Kidney (tissue), 14 donors: ENCODE data around the gene CMTM7. TPM values are rescaled to one million over a fixed set of nuclear protein-coding genes. Genes with fewer than 3 reads are reported as not detected.
A peak's percentile ranks its signal among the peaks of the same experiment; 100 is the strongest.

Experiments
- DNase-seq, 5 donors: peaks; one replicate each; pipeline ENCODE4 v3.0.0-alpha.2; 2013 to 2020
- FAIRE-seq: peaks from 2 replicates; lab custom pipeline; 2012; peaks lifted over from hg19 to GRCh38; lab: Jason Lieb, UNC
- H3K27ac ChIP-seq, 2 donors: one replicate each; pipeline ENCODE4 v1.7.0; 2013; ENCODE audit warnings: low read depth in 2 of 2, low read length in 2 of 2, inconsistent platforms in 1 of 2
- H3K27me3 ChIP-seq: one replicate; pipeline ENCODE4 v1.7.1; 2013; ENCODE audit warnings: low read length, inconsistent platforms; ENCODE audit not compliant: control insufficient read depth, insufficient read depth
- H3K36me3 ChIP-seq, 3 donors: one replicate each; pipeline versions ENCODE4 v1.7.0 to v1.7.1; 2013; ENCODE audit warnings: low read length in 3 of 3, control low read depth in 1 of 3, inconsistent platforms in 1 of 3; ENCODE audit not compliant: insufficient read depth in 3 of 3, control insufficient read depth in 2 of 3
- H3K4me1 ChIP-seq, 3 donors: one replicate each; pipeline versions ENCODE4 v1.7.0 to v1.7.1; 2013; ENCODE audit warnings: low read length in 3 of 3, inconsistent platforms in 1 of 3, low read depth in 1 of 3; ENCODE audit not compliant: control insufficient read depth in 2 of 3, insufficient read depth in 2 of 3
- H3K4me3 ChIP-seq, 3 donors: one replicate each; pipeline versions ENCODE4 v1.7.0 to v1.8.1; 2013; ENCODE audit warnings: low read length in 3 of 3, control low read depth in 1 of 3, inconsistent platforms in 1 of 3
- H3K9ac ChIP-seq, 3 donors: one replicate each; pipeline versions ENCODE4 v1.7.0 to v1.7.1; 2013; ENCODE audit warnings: low read length in 3 of 3, control low read depth in 1 of 3, inconsistent platforms in 1 of 3
- H3K9me3 ChIP-seq, 3 donors: one replicate each; pipeline versions ENCODE4 v1.7.0 to v1.7.1; 2013; ENCODE audit warnings: low read length in 3 of 3, control low read depth in 1 of 3, inconsistent platforms in 1 of 3; ENCODE audit not compliant: control insufficient read depth in 2 of 3, insufficient read depth in 1 of 3
- CTCF ChIP-seq: IDR thresholded peaks from 3 replicates; pipeline ENCODE4 v1.5.1; 2012; ENCODE audit warnings: mild to moderate bottlenecking, moderate library complexity, borderline replicate concordance; ENCODE audit not compliant: insufficient read depth; ENCODE audit errors: extremely low read depth
- intact Hi-C: fragments of 100-400 bp; cut with DNase I; formaldehyde crosslinking; loops from one replicate; pipeline ENCODE4 v1.11.1; 2022
- polyA plus RNA-seq: library from polyadenylated mRNA; stranded (reverse); fragments of 350-450 nt; fragmentation: Illumina TruSeq; extraction: RNeasy Lipid Tissue Mini Kit (QIAGEN cat#74804); gene quantifications from one replicate; pipeline ENCODE4 v1.2.3, GENCODE V29; 2014; ENCODE audit warnings: low read depth, low replicate concordance; ENCODE audit not compliant: insufficient read depth
- total RNA-seq: library from RNA; stranded (reverse); fragmentation: NEBNext Ultra II Directional; extraction: Animal tissue kit (Norgen Biotek cat#: 25700); gene quantifications from one replicate; pipeline ENCODE4 v1.2.1, GENCODE V29; 2021
- donor health status: control.
- donor health status: control.
- donor health status: control.
- donor health status: control.
- donor health status: control.
- donor health status: DM: yes; HTN: yes; CAD: no.
- donor health status: Normal renal cell carcinoma (clear cell type).

CMTM7 gene
- total and polyA plus RNA-seq, 2 donors from 2014 or later, result 26.0 to 38.2 TPM

- no peak overlapping the region for H3K4me3 ChIP-seq
- FAIRE-seq, result no peak
Measured at GRCh38 chr3:32412887-32413286, 21.2 kb downstream of the CMTM7 start.

GRCh38 chr3:32413845-32414521 lies 22.3 kb downstream of the CMTM7 start:
- no peaks in the 10 kb centered on the region for H3K9me3 ChIP-seq
- TF ChIP-seq CTCF, result no peak
- H3K27me3 ChIP-seq, result no peaks in the 10 kb centered on the region
- no peak overlapping the region for H3K4me3 ChIP-seq
- H3K27ac ChIP-seq, result peak overlapping the region in 1 of 2 donors; percentile 43
- no peaks in the 10 kb centered on the region for H3K36me3 ChIP-seq
- intact Hi-C loops, result no loop called here
- no peak for FAIRE-seq
- peaks cover 0 to 5% (median 4%) of the 10 kb centered on the region in 3 donors for H3K4me1 ChIP-seq
- H3K9ac ChIP-seq, result no peak overlapping the region
- no peak for DNase-seq

More at GRCh38 chr3:32412887-32413286, 21.2 kb downstream of the CMTM7 start:
- no peaks in the 10 kb centered on the region for H3K36me3 ChIP-seq
- no peak for TF ChIP-seq CTCF
- H3K9ac ChIP-seq, result no peak overlapping the region
- intact Hi-C loops, result no loop called here
- DNase-seq, result no peak
- H3K4me1 ChIP-seq, result peaks cover 0 to 5% (median 4%) of the 10 kb centered on the region in 3 donors
- H3K27me3 ChIP-seq, result no peaks in the 10 kb centered on the region
- H3K27ac ChIP-seq, result no peak overlapping the region
- no peaks in the 10 kb centered on the region for H3K9me3 ChIP-seq

GRCh38 chr3:32414522-32415202 lies 23.0 kb downstream of the CMTM7 start:
- intact Hi-C loops, result no loop called here
- no peaks in the 10 kb centered on the region for H3K27me3 ChIP-seq
- no peak overlapping the region for H3K4me3 ChIP-seq
- peaks cover 0 to 9% (median 5%) of the 10 kb centered on the region in 3 donors for H3K4me1 ChIP-seq
- no peaks in the 10 kb centered on the region for H3K36me3 ChIP-seq
- peak overlapping the region in 1 of 2 donors; percentile 66 for H3K27ac ChIP-seq
- no peaks in the 10 kb centered on the region for H3K9me3 ChIP-seq
- no peak for FAIRE-seq
- no peak for TF ChIP-seq CTCF
- peak in 1 of 5 donors; percentile 53 for DNase-seq
- H3K9ac ChIP-seq, result no peak overlapping the region
